GM10248 (cell line): ENCODE data around the gene NARS2.
"Not testable (repeated sequence)": the region's sequence is repeated elsewhere in the genome, so short reads cannot be mapped to it uniquely, and the experiment has no call there.

ENCODE experiments used
- CTCF ChIA-PET: fragments of 300-600 bp; sonication (Branson Sonifier 250); formaldehyde crosslinking; extraction: SDS; loops from one replicate; lab custom pipeline; 2021; ENCODE audit warnings: antibody characterized with exemption; lab: Yijun Ruan, JAX
- POLR2A ChIA-PET: fragments of 350-650 bp; sonication (Branson Sonifier 250); formaldehyde crosslinking; extraction: SDS; loops from one replicate; lab custom pipeline; 2020; ENCODE audit warnings: antibody characterized with exemption; lab: Yijun Ruan, JAX
- DNase-seq: peaks from one replicate; pipeline ENCODE4 v3.0.0; 2012; ENCODE audit errors: extremely low spot score
- TF ChIP-seq, protein P1 (sequence below): IDR thresholded peaks from 2 replicates; pipeline ENCODE4 v1.5.1; 2012; ENCODE audit warnings: mild to moderate bottlenecking, low read depth; ENCODE audit errors: extremely low read depth, missing control alignments, control extremely low read depth

NARS2 gene

DNA sequence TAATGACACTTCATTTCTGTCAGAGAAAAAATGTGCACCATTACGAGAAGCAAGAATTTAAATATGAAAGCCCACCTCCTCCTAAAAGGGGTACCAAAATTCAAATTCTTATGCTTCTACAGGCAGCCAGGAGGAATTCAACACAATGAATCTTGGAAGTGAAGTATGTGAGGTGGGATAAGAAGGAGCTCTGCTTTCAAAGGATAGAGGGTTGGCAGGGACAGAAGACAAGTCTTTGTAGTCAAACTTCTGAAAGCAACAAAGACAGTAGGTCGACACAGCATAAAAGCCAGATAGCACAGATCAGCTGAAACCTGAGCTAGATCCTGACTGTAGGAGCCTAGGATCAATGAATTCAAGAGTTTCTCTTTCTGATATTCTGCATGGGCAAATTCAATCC is 17.4 kb downstream of the NARS2 start:
- ChIA-PET CTCF (interaction anchor here (0.7 to 1.0 kb wide), 2 partner anchors 17 to 24 kb away, joined by 3 read pairs; no protein-coding TSS in a partner anchor), POLR2A (no interaction called here)
- no peak for DNase-seq
- TF ChIP-seq, protein P1, sequence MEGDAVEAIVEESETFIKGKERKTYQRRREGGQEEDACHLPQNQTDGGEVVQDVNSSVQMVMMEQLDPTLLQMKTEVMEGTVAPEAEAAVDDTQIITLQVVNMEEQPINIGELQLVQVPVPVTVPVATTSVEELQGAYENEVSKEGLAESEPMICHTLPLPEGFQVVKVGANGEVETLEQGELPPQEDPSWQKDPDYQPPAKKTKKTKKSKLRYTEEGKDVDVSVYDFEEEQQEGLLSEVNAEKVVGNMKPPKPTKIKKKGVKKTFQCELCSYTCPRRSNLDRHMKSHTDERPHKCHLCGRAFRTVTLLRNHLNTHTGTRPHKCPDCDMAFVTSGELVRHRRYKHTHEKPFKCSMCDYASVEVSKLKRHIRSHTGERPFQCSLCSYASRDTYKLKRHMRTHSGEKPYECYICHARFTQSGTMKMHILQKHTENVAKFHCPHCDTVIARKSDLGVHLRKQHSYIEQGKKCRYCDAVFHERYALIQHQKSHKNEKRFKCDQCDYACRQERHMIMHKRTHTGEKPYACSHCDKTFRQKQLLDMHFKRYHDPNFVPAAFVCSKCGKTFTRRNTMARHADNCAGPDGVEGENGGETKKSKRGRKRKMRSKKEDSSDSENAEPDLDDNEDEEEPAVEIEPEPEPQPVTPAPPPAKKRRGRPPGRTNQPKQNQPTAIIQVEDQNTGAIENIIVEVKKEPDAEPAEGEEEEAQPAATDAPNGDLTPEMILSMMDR, result no peak

DNA sequence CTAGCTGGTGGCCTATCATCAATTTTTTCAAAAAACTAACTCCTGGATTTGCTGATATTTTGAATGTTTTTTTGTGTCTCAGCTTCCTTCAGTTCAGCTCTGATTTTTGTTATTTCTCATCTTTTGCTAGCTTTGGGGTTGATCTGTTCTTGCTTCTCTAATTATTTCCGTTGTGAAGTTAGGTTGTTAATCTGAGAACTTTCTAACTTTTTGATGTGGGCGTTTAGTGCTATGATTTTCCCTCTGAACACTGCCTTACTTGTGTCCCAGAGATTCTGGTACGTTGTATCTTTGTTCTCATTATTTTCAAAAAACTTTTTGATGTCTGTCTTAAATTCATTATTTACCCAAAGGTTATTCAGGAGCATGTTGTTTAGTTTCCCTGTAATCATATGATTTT is 19.1 kb downstream of the NARS2 start:
- TF ChIP-seq, protein P1, result no peak
- ChIA-PET CTCF (interaction anchor here (3.7 kb wide), 1 partner anchor 9 kb away, joined by 40 read pairs; no protein-coding TSS in a partner anchor), POLR2A (no interaction called here)
- DNase-seq, result no peak

DNA sequence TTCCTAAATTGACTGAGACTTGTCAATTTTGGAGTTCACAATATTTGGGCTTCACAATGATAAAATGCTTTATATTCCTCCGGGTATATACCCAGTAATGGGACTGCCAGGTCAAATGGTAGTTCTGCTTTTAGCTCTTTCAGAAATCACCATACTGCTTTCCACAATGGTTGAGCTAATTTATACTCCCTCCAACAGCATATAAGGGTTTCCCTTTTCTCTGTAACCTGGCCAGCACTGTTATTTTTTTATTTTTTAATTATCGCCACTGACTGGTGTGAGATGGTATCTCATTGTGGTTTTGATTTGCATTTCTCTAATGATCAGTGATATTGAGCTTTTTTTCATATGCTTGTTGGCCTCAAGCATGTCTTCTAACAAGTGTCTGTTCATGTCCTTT is 21.8 kb downstream of the NARS2 start:
- ChIA-PET CTCF (interaction anchor here (1.4 to 3.7 kb wide), 3 partner anchors 9 to 15 kb away, joined by 4 to 40 read pairs (median 4); no protein-coding TSS in a partner anchor), POLR2A (no interaction called here)
- TF ChIP-seq, protein P1, result no peak
- no peak for DNase-seq

DNA sequence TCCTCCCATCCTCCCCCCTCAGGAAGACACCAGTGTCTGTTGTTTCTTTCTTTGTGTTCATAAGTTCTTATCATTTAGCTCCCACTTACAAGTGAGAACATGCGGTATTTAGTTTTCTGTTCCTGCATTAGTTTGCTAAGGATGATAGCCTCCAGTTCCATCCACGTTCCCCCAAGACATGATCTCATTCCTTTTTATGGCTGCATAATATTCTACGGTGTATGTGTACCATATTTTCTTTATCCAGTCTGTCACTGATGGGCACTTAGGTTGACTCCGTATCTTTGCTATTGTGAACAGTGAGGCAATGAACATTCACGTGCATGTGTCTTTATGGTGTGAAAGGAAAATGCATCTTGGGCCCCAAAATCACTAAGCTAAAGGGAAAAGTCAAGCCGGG is 22.5 kb downstream of the NARS2 start:
- DNase-seq, POLR2A ChIA-PET: not testable (repeated sequence)
- CTCF ChIA-PET, result interaction anchor here (0.9 to 3.7 kb wide), 4 partner anchors 8 to 14 kb away, joined by 3 to 40 read pairs (median 4); no protein-coding TSS in a partner anchor

DNA sequence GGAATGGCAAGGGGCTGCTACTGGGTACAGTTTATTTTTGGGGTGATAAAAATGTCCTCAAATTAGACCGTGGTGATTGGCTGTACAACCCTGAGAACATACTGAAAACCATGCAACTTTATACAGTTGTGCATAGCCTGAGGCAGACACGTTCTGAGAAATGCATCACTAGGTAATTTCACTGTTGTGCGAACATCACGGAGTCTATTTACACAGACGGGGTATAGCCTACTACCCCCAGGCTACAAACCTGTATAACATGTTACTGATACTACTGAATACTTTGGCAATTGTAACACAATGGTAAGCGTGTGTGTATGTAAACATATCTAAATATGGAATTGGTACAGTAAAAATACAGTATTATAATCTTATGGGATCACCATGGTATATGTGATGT is 23.6 kb downstream of the NARS2 start:
- CTCF ChIA-PET, result interaction anchor here (0.7 to 2.7 kb wide), 3 partner anchors 11 to 13 kb away, joined by 3 to 14 read pairs (median 3); no protein-coding TSS in a partner anchor
- POLR2A ChIA-PET, result no interaction called here
- DNase-seq, result no peak
- TF ChIP-seq, protein P1, result no peak

DNA sequence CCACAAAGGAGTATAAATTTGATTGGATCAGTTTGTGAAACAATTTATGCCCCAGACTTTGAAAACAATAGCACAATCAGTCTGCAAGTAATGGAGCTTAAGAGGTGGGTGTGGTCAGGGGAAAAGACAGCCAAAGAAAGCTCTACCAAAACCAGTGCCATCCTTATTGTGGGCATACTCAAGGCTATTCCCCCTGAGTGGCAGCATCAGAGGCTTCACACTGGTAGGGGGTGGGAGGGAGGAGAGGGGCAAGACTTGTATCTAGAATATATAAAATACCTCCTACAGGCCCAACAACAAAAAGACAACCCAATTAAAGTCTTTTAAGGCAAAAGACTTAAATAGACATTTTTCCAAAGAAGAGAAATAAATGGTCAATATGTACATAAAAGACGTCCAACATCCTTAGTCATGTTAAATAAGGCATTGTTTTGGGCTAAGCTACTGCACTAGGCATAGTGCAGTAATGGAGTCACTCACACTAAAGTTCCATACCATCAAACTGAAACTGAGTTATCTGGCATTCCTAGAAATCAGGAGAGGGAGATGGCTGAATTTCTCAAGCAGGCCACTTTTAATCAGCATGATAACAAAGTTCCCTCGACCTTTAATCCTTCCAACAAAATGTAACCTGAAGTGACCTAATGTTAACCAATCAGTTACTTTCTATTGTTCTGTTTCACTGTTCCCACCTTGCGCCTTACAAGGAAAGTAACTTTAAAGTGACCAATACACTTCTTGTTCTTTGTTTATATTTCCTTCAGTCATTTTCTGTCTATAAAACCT is 24.8 kb downstream of the NARS2 start:
- ChIA-PET POLR2A (no interaction called here), CTCF (interaction anchor here (0.7 to 2.7 kb wide), 4 partner anchors 9 to 15 kb away, joined by 3 to 14 read pairs (median 4); no protein-coding TSS in a partner anchor)
- TF ChIP-seq, protein P1, result no peak
- no peak for DNase-seq
